H9 (cell line): ENCODE measurements around the gene RRP12. TPM values are rescaled to one million over a fixed set of nuclear protein-coding genes. Genes with fewer than 3 reads are reported as not detected.

Experiments used
- DNase-seq: peaks from one replicate; pipeline ENCODE4 v3.0.0-alpha.2; 2017
- H2AFZ ChIP-seq: one replicate; pipeline ENCODE4 v1.6.1; 2013; ENCODE audit warnings: mild to moderate bottlenecking, low read length, control low read depth, moderate library complexity
- H2AK5ac ChIP-seq: 2 replicates; pipeline ENCODE4 v1.6.1; 2013; ENCODE audit warnings: low read length, control low read depth, mixed read lengths; ENCODE audit not compliant: insufficient read length
- H2BK120ac ChIP-seq: one replicate; pipeline ENCODE4 v1.6.1; 2013; ENCODE audit warnings: low read depth, mild to moderate bottlenecking, low read length, control low read depth, inconsistent platforms; ENCODE audit not compliant: poor library complexity, severe bottlenecking
- H2BK12ac ChIP-seq: 2 replicates; pipeline ENCODE4 v1.6.1; 2013; ENCODE audit warnings: low read length, control low read depth, mixed read lengths, low read depth; ENCODE audit not compliant: insufficient read length
- H2BK15ac ChIP-seq: 2 replicates; pipeline ENCODE4 v1.6.1; 2013; ENCODE audit warnings: low read depth, low read length, control low read depth
- H2BK20ac ChIP-seq: one replicate; pipeline ENCODE4 v1.6.1; 2013; ENCODE audit warnings: low read depth, mild to moderate bottlenecking, low read length, control low read depth, inconsistent platforms; ENCODE audit not compliant: poor library complexity, severe bottlenecking
- H2BK5ac ChIP-seq: 2 replicates; pipeline ENCODE4 v1.6.1; 2013; ENCODE audit warnings: low read length, control low read depth, mixed read lengths; ENCODE audit not compliant: insufficient read length
- H3K14ac ChIP-seq: 2 replicates; pipeline ENCODE4 v1.6.1; 2013; ENCODE audit warnings: low read length, control low read depth; ENCODE audit not compliant: insufficient read depth
- H3K18ac ChIP-seq: 2 replicates; pipeline ENCODE4 v1.6.1; 2013; ENCODE audit warnings: low read depth, mild to moderate bottlenecking, mixed read lengths, low read length, control low read depth; ENCODE audit not compliant: insufficient read length
- H3K23ac ChIP-seq: 2 replicates; pipeline ENCODE4 v1.6.1; 2013; ENCODE audit warnings: low read length, control low read depth, mixed read lengths, low read depth; ENCODE audit not compliant: insufficient read length
- H3K23me2 ChIP-seq: 2 replicates; pipeline ENCODE4 v1.6.1; 2013; ENCODE audit warnings: low read depth, mild to moderate bottlenecking, mixed read lengths, low read length, control low read depth; ENCODE audit not compliant: insufficient read length, poor library complexity, severe bottlenecking
- H3K27ac ChIP-seq: 2 replicates; pipeline ENCODE4 v1.5.1; 2013; ENCODE audit warnings: low read length, control low read depth, mixed read lengths, low read depth; ENCODE audit not compliant: insufficient read length
- H3K27me3 ChIP-seq: 2 replicates; pipeline ENCODE4 v1.6.1; 2013; ENCODE audit warnings: low read length, control low read depth, inconsistent platforms; ENCODE audit not compliant: insufficient read depth
- H3K4ac ChIP-seq: 2 replicates; pipeline ENCODE4 v1.6.1; 2013; ENCODE audit warnings: low read depth, mild to moderate bottlenecking, control low read depth, inconsistent platforms, low read length, moderate library complexity
- H3K4me1 ChIP-seq: 2 replicates; pipeline ENCODE4 v1.6.1; 2013; ENCODE audit warnings: low read length, control low read depth, inconsistent platforms; ENCODE audit not compliant: insufficient read depth
- H3K4me2 ChIP-seq: 2 replicates; pipeline ENCODE4 v1.6.1; 2013; ENCODE audit warnings: low read length, control low read depth, mixed read lengths; ENCODE audit not compliant: insufficient read length, insufficient read depth
- H3K56ac ChIP-seq: 2 replicates; pipeline ENCODE4 v1.6.1; 2013; ENCODE audit warnings: low read depth, mild to moderate bottlenecking, mixed read lengths, low read length, control low read depth; ENCODE audit not compliant: insufficient read length
- H3K79me1 ChIP-seq: 2 replicates; pipeline ENCODE4 v1.6.1; 2013; ENCODE audit warnings: low read depth, mild to moderate bottlenecking, moderate library complexity, low read length, control low read depth, inconsistent platforms; ENCODE audit not compliant: insufficient read depth, poor library complexity, severe bottlenecking
- H3K79me2 ChIP-seq: 2 replicates; pipeline ENCODE4 v1.6.1; 2013; ENCODE audit warnings: low read length, control low read depth, inconsistent platforms; ENCODE audit not compliant: insufficient read depth
- H3K9ac ChIP-seq: 2 replicates; pipeline ENCODE4 v1.6.1; 2013; ENCODE audit warnings: low read length, control low read depth, mixed read lengths; ENCODE audit not compliant: insufficient read length; ENCODE audit errors: extremely low read depth
- H3K9me3 ChIP-seq: one replicate; pipeline ENCODE4 v1.6.1; 2013; ENCODE audit warnings: low read depth, low read length, inconsistent platforms; ENCODE audit not compliant: control insufficient read depth
- H3T11ph ChIP-seq: one replicate; pipeline ENCODE4 v1.6.1; 2013; ENCODE audit warnings: mild to moderate bottlenecking, low read length, control low read depth, inconsistent platforms
- H4K20me1 ChIP-seq: one replicate; pipeline ENCODE4 v1.6.1; 2013; ENCODE audit not compliant: control insufficient read depth, insufficient read length, insufficient read depth
- H4K5ac ChIP-seq: 2 replicates; pipeline ENCODE4 v1.6.1; 2013; ENCODE audit warnings: low read depth, mild to moderate bottlenecking, mixed read lengths, low read length, control low read depth; ENCODE audit not compliant: insufficient read length
- H4K8ac ChIP-seq: replicated peaks from 2 replicates; pipeline ENCODE4 v1.6.1; 2013; ENCODE audit warnings: low read length, control low read depth, mixed read lengths, low read depth; ENCODE audit not compliant: insufficient read length
- H4K91ac ChIP-seq: 2 replicates; pipeline ENCODE4 v1.6.1; 2013; ENCODE audit warnings: low read depth, mild to moderate bottlenecking, moderate library complexity, mixed read lengths, low read length, control low read depth; ENCODE audit not compliant: insufficient read length
- H3K27ac Mint-ChIP-seq, 3 experiments: 2 replicates in 2 of 3; 3 replicates in 1 of 3; pipeline ENCODE4 v1.8.0; 2020 to 2021; ENCODE audit warnings: mixed read lengths in 3 of 3, mild to moderate bottlenecking in 1 of 3, moderate library complexity in 1 of 3
- H3K27me3 Mint-ChIP-seq: 2 replicates; pipeline ENCODE4 v1.8.0; 2021; ENCODE audit warnings: low read depth, mild to moderate bottlenecking, moderate library complexity, mixed read lengths
- H3K36me3 Mint-ChIP-seq, 3 experiments: 2 replicates in 2 of 3; 3 replicates in 1 of 3; pipeline ENCODE4 v1.8.0; 2020 to 2021; ENCODE audit warnings: low read depth in 3 of 3, mixed read lengths in 3 of 3; ENCODE audit not compliant: insufficient read depth in 1 of 3
- H3K4me1 Mint-ChIP-seq, 2 experiments: 2 replicates each; pipeline ENCODE4 v1.8.0; 2020; ENCODE audit warnings: mixed read lengths in 2 of 2
- H3K4me3 Mint-ChIP-seq, 2 experiments: 2 replicates in 1 of 2; 3 replicates in 1 of 2; pipeline ENCODE4 v1.8.0; 2020 to 2021; ENCODE audit warnings: mild to moderate bottlenecking in 2 of 2, mixed read lengths in 2 of 2, moderate library complexity in 1 of 2
- H3K9me3 Mint-ChIP-seq, 2 experiments: 2 replicates in 1 of 2; 3 replicates in 1 of 2; pipeline ENCODE4 v1.8.0; 2020; ENCODE audit warnings: mild to moderate bottlenecking in 2 of 2, mixed read lengths in 2 of 2, moderate library complexity in 1 of 2
- WGBS: extraction: QIAGEN DNeasy Blood & Tissue Kit; methylation state at CpG from one replicate; pipeline ENCODE4 v1.1.7; 2013; ENCODE audit warnings: missing lambda C conversion rate, low lambda C conversion rate, mixed read lengths; ENCODE audit not compliant: insufficient read length; ENCODE audit errors: extremely low coverage; 5-methylcytosine and 5-hydroxymethylcytosine counted together
- total RNA-seq: library from RNA; stranded (reverse); gene quantifications from 2 replicates; pipeline ENCODE4 v1.2.1, GENCODE V29; 2021
- TF ChIP-seq, protein P1 (sequence below): fragments of 200-600 bp; sonication (generic); conservative IDR thresholded peaks from 3 replicates; pipeline ENCODE4 v1.8.0; 2021; ENCODE audit warnings: antibody characterized with exemption, mild to moderate bottlenecking

RRP12 gene
- total RNA-seq, 1 experiment from 2014 or later: 71.6 TPM

DNA sequence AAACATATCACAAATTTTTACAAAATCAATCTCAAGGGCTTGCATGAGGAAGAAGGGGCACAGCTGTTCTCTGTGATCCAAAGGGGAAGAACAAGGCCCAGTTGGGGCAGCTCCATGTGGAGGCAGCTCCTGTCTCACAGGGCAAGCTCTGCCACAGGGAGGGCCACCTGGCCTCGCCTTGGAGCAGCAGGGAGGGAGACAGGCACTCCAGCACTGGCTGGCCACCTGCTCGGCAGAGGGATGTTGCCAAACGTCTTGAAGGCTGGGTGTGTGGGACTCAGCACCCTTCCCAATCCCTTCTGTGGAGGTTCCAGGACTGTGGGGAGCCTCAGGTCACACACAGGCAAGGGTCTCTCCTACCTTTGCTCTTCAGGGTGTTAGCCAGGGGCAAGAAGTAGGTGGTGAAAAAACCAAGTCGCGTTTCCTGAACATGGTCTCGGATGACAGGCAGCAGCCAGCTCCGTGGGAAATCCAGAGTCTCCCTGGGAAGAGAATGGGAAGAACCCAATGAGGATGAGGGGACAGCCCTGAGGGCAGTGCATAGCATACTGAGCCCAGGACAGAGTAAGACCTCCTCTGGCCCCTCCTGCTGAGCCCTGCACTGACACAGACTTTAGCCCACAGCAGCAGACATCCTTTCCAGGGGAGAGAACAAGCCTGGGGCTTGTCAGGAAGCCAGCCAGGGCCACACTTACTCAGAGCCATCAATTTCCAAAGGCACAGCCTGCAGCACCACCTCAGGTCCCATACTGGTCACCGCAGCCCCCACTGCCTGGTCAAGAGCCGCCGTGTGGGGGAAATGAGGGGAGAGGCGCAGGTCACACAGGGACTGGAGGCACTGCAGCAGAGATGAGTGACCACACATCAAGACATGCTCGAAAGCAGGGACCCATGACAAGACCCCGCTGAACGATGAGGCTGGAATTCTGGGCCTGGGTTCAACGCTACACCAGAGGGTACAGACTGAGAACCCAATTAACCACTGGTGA, 21.9 kb downstream of the RRP12 start:
- WGBS: no CpG with 5 or more reads among the region's 15 CpGs
- Mint-ChIP-seq H3K4me3 (no peak overlapping the region), H3K36me3 (peaks cover 18 to 75% (median 32%) of the 10 kb centered on the region in 3 experiments; a peak in 6 of 7 replicates), H3K27me3 (no peaks in the 10 kb centered on the region), H3K9me3 (no peaks in the 10 kb centered on the region), H3K27ac (0 out of 7 replicates have a peak overlapping the region, but pooled peaks of 1 of the 3 experiments have one; percentile 16), H3K4me1 (no peaks in the 10 kb centered on the region)
- Histone ChIP-seq H2BK120ac (no peak overlapping the region), H2AFZ (no peak overlapping the region), H3K18ac (no peak overlapping the region), H3K56ac (no peak overlapping the region), H3K14ac (no peak overlapping the region), H2AK5ac (no peak overlapping the region), H3K4me2 (no peak overlapping the region), H3K4ac (no peak overlapping the region), H3K27me3 (no peaks in the 10 kb centered on the region), H3K23me2 (no peaks in the 10 kb centered on the region), H2BK15ac (no peak overlapping the region), H3T11ph (no peak overlapping the region), H3K4me1 (no peaks in the 10 kb centered on the region), H2BK12ac (no peak overlapping the region), H2BK20ac (no peak overlapping the region), H4K91ac (no peak overlapping the region), H3K79me2 (no peaks in the 10 kb centered on the region), H4K5ac (no peak overlapping the region), H3K9me3 (no peaks in the 10 kb centered on the region), H4K8ac (no peak overlapping the region), H4K20me1 (no peaks in the 10 kb centered on the region), H3K27ac (no peak overlapping the region), H3K23ac (no peak overlapping the region), H3K79me1 (no peaks in the 10 kb centered on the region), H2BK5ac (no peak overlapping the region), H3K9ac (no peak overlapping the region)
- DNase-seq: no peak
- TF ChIP-seq, protein P1, sequence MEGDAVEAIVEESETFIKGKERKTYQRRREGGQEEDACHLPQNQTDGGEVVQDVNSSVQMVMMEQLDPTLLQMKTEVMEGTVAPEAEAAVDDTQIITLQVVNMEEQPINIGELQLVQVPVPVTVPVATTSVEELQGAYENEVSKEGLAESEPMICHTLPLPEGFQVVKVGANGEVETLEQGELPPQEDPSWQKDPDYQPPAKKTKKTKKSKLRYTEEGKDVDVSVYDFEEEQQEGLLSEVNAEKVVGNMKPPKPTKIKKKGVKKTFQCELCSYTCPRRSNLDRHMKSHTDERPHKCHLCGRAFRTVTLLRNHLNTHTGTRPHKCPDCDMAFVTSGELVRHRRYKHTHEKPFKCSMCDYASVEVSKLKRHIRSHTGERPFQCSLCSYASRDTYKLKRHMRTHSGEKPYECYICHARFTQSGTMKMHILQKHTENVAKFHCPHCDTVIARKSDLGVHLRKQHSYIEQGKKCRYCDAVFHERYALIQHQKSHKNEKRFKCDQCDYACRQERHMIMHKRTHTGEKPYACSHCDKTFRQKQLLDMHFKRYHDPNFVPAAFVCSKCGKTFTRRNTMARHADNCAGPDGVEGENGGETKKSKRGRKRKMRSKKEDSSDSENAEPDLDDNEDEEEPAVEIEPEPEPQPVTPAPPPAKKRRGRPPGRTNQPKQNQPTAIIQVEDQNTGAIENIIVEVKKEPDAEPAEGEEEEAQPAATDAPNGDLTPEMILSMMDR: no peak
